ENCODE data around the gene CMPK2.

Gene CMPK2

GRCh38 chr2:6838673-6839319, 26.9 kb downstream of the CMPK2 start:
- TF ChIP-seq POLR2A (IDR thresholded peaks at IDR 0.05; ENCODE audit: extremely low read depth, insufficient read length): no peak
- TF ChIP-seq MYC (IDR thresholded peaks at IDR 0.05; ENCODE audit: low read depth, low read length): no peak
- TF ChIP-seq MAX (IDR thresholded peaks at IDR 0.05; ENCODE audit: low read depth, low read length): no peak
- TF ChIP-seq CTCF (IDR thresholded peaks at IDR 0.05; ENCODE audit: low read depth, low read length): no peak
- no peak overlapping the region for H3K4me3 ChIP-seq (ENCODE audit: low read depth, low read length)
- DNase-seq (ENCODE audit: low read depth): no peak

- TF ChIP-seq MYC (IDR thresholded peaks at IDR 0.05; ENCODE audit: low read depth, low read length) (no peak), MAX (IDR thresholded peaks at IDR 0.05; ENCODE audit: low read depth, low read length) (no peak)
- no peak for DNase-seq (ENCODE audit: low read depth)
- no peak overlapping the region for H3K4me3 ChIP-seq (ENCODE audit: low read depth, low read length)
Observed at GRCh38 chr2:6835467-6835866, 30.2 kb downstream of the CMPK2 start.

GRCh38 chr2:6834163-6834562, 31.5 kb downstream of the CMPK2 start:
- TF ChIP-seq POLR2A (IDR thresholded peaks at IDR 0.05; ENCODE audit: extremely low read depth, insufficient read length) (no peak), MAX (IDR thresholded peaks at IDR 0.05; ENCODE audit: low read depth, low read length) (no peak), MYC (IDR thresholded peaks at IDR 0.05; ENCODE audit: low read depth, low read length) (no peak), CTCF (IDR thresholded peaks at IDR 0.05; ENCODE audit: low read depth, low read length) (no peak)
- H3K4me3 ChIP-seq (ENCODE audit: low read depth, low read length): no peak overlapping the region
- no peak for DNase-seq (ENCODE audit: low read depth)

DNA sequence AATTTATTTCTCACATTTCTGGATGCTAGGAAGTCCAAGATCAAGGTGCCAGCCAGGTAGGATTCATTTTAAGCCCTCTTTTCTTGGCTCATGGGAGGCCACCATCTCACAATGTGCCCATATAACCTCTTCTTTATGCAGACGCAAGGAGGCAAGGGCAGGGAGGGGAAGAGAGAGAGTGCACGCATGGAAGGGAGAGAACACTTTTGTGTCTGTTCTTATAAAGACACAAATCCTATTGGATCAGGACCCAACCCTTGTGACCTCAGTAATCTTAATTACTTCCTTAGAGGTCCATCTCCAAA, 32.5 kb downstream of the CMPK2 start:
- TF ChIP-seq MYC (IDR thresholded peaks at IDR 0.05; ENCODE audit: low read depth, low read length) (no peak), POLR2A (IDR thresholded peaks at IDR 0.05; ENCODE audit: extremely low read depth, insufficient read length) (no peak), MAX (IDR thresholded peaks at IDR 0.05; ENCODE audit: low read depth, low read length) (no peak), CTCF (IDR thresholded peaks at IDR 0.05; ENCODE audit: low read depth, low read length) (no peak)
- no peak overlapping the region for H3K4me3 ChIP-seq (ENCODE audit: low read depth, low read length)
- no peak for DNase-seq (ENCODE audit: low read depth)

- no peak for DNase-seq (ENCODE audit: low read depth)
Observed at GRCh38 chr2:6832596-6833299, 33.0 kb downstream of the CMPK2 start.

More at GRCh38 chr2:6832596-6833299, 33.0 kb downstream of the CMPK2 start:
- H3K4me3 ChIP-seq (ENCODE audit: low read depth, low read length): no peak overlapping the region
- TF ChIP-seq MYC (IDR thresholded peaks at IDR 0.05; ENCODE audit: low read depth, low read length) (no peak), MAX (IDR thresholded peaks at IDR 0.05; ENCODE audit: low read depth, low read length) (no peak), CTCF (IDR thresholded peaks at IDR 0.05; ENCODE audit: low read depth, low read length) (no peak), POLR2A (IDR thresholded peaks at IDR 0.05; ENCODE audit: extremely low read depth, insufficient read length) (no peak)

All from NB4 (cell line).